Spleen (tissue), 11 donors: ENCODE data around the gene RPLP2. TPM values are rescaled to one million over a fixed set of nuclear protein-coding genes. Genes with fewer than 3 reads are reported as not detected.

ENCODE experiments used
- DNase-seq: peaks from one replicate; pipeline ENCODE4 v3.0.0-alpha.2; 2020
- H3K27ac ChIP-seq, 8 donors: fragments of 200-600 bp; sonication (generic) in 7 of 8; 1 replicate in 4 of 8; 2 replicates in 4 of 8; pipeline versions ENCODE4 v1.5.0 to v1.8.0; 2016 to 2021; ENCODE audit warnings: inconsistent platforms in 4 of 8, mild to moderate bottlenecking in 4 of 8, moderate library complexity in 1 of 8
- H3K27me3 ChIP-seq, 7 donors: fragments of 200-600 bp; sonication (generic) in 6 of 7; replicated peaks in 1 of 7; 1 replicate in 4 of 7; 2 replicates in 3 of 7; pipeline versions ENCODE4 v1.5.0 to v1.8.0; 2016 to 2021; ENCODE audit warnings: inconsistent platforms in 3 of 7, mild to moderate bottlenecking in 1 of 7
- H3K36me3 ChIP-seq, 6 donors: fragments of 200-600 bp; sonication (generic) in 5 of 6; 1 replicate in 4 of 6; 2 replicates in 2 of 6; pipeline versions ENCODE4 v1.5.0 to v1.8.0; 2016 to 2021; ENCODE audit warnings: inconsistent platforms in 2 of 6
- H3K4me1 ChIP-seq, 6 donors: fragments of 200-600 bp; sonication (generic) in 5 of 6; 1 replicate in 3 of 6; 2 replicates in 3 of 6; pipeline versions ENCODE4 v1.5.0 to v1.8.0; 2016 to 2021; ENCODE audit warnings: inconsistent platforms in 3 of 6
- H3K4me3 ChIP-seq, 8 donors: fragments of 200-600 bp; sonication (generic) in 7 of 8; 1 replicate in 4 of 8; 2 replicates in 4 of 8; pipeline versions ENCODE4 v1.5.0 to v1.8.0; 2016 to 2021; ENCODE audit warnings: inconsistent platforms in 4 of 8, mild to moderate bottlenecking in 4 of 8, moderate library complexity in 2 of 8
- H3K9me3 ChIP-seq, 8 donors: fragments of 200-600 bp; sonication (generic) in 7 of 8; 1 replicate in 4 of 8; 2 replicates in 4 of 8; pipeline versions ENCODE4 v1.5.0 to v1.8.0; 2016 to 2021; ENCODE audit warnings: inconsistent platforms in 4 of 8
- POLR2A ChIP-seq, 3 donors: fragments of 450-650 bp; IDR thresholded peaks; one replicate each; pipeline ENCODE4 v1.5.1; 2017; ENCODE audit warnings: antibody characterized with exemption in 3 of 3, mild to moderate bottlenecking in 1 of 3
- POLR2AphosphoS5 ChIP-seq, 3 donors: sonication (generic); formaldehyde crosslinking; IDR thresholded peaks; one replicate each; pipeline ENCODE4 v1.5.1; 2017; ENCODE audit warnings: antibody characterized with exemption in 3 of 3
- WGBS, 5 donors: extraction: QIAGEN DNeasy Blood & Tissue Kit in 3 of 5; methylation state at CpG; one replicate each; pipeline versions ENCODE4 v1.1.5 to v1.1.7; 2013 to 2018; 5-methylcytosine and 5-hydroxymethylcytosine counted together
- intact Hi-C: fragments of 100-400 bp; cut with DNase I; formaldehyde crosslinking; loops from one replicate; pipeline ENCODE4 v1.15.0; 2023; ENCODE audit warnings: low total_unique reads
- polyA plus RNA-seq, 3 donors: library from polyadenylated mRNA; stranded (reverse); fragments of 200-250 nt; gene quantifications; one replicate each; pipeline ENCODE4 v1.2.1, GENCODE V29; 2013
- total RNA-seq, 7 donors: library from RNA; depleted of rRNA in 3 of 7; stranded (reverse); fragments of >200 nt in 3 of 7; fragmentation: NEBNext Ultra II Directional in 4 of 7; extraction: Animal tissue kit (Norgen Biotek cat#: 25700) in 4 of 7; gene quantifications; one replicate each; pipeline versions ENCODE4 v1.1.0 to v1.2.1, GENCODE V29; 2016 to 2021
- TF ChIP-seq, protein P1 (sequence below), 11 experiments: fragments of 200-600 bp in 7 of 11; fragments of 450-650 bp in 4 of 11; sonication (generic) in 4 of 11; IDR thresholded peaks in 8 of 11; conservative IDR thresholded peaks in 3 of 11; 1 replicate in 7 of 11; 2 replicates in 4 of 11; pipeline versions ENCODE4 v1.4.0 to v1.8.0; 2016 to 2021; ENCODE audit warnings: antibody characterized with exemption in 11 of 11, inconsistent platforms in 4 of 11, mild to moderate bottlenecking in 1 of 11
- donor health status: healthy with polysubstance abuse.
- donor health status: DM: no; HTN: no; CAD: no; lungs with moderate emphysema.
- donor health status: DM: no; HTN: no; CAD: no.
- donor health status: Bipolar disorder and iron deficiency.
- donor health status: healthy.
- donor health status: DM: no; HTN: no; CAD: no.
- donor health status: DM: yes; HTN: yes; CAD: no.

RPLP2 gene
- total and polyA plus RNA-seq, 10 donors: 514 to 3,944 (median 2,380) TPM

DNA sequence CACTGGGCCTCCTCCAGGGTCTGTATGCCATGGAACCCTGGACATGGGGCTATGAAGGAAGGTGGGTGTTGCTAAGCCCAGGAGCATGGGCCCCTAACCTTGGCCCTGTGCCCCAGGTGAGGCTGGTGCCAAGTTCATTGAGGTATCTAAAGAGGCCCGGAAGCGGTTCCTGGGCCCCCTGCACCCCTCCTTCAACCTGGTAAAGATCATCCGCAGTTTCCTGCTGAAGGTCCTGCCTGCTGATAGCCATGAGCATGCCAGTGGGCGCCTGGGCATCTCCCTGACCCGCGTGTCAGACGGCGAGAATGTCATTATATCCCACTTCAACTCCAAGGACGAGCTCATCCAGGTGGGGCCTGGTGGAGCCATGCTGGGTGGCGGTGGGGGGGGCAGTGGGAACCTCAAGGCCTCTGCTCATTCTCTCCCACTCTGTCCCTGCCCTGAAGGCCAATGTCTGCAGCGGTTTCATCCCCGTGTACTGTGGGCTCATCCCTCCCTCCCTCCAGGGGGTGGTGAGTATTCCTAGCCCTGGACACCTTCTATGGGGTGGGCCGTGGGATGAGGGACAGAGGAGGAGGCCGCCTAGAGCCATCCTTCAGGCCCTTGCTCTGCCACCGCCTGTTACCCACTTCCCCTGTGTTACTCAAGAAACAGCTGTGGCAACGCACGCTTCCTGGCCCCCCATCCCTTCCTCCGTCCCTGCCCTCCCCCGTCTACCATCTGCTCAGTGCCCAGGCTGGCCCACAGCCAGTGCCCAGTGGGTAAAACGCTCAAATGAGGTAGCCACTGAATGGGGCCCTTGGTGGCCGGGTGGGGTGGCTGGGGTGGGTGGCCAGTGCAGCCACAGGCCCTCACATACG is 12.0 kb downstream of the RPLP2 start:
- Histone ChIP-seq H3K27ac (peak overlapping the region; percentile 35 to 100 (median 98)), H3K4me1 (peaks cover 21 to 78% (median 57%) of the 10 kb centered on the region in 6 donors), H3K9me3 (no peaks in the 10 kb centered on the region), H3K36me3 (peaks cover 0 to 49% (median 34%) of the 10 kb centered on the region in 6 donors), H3K4me3 (peak overlapping the region in 6 of 8 donors; percentile 74 to 97 (median 84)), H3K27me3 (peaks cover 0 to 1% (median 0%) of the 10 kb centered on the region in 7 donors)
- intact Hi-C loops: no loop called here
- TF ChIP-seq POLR2AphosphoS5 (IDR thresholded peaks at IDR 0.05) (peak in 2 of 3 donors; percentile 38 to 57), POLR2A (IDR thresholded peaks at IDR 0.05) (no peak)
- WGBS, 5 donors: 38 to 64% (median 46%) methylated on average over 12 to 22 of the region's 22 CpGs
- no peak for DNase-seq

DNA sequence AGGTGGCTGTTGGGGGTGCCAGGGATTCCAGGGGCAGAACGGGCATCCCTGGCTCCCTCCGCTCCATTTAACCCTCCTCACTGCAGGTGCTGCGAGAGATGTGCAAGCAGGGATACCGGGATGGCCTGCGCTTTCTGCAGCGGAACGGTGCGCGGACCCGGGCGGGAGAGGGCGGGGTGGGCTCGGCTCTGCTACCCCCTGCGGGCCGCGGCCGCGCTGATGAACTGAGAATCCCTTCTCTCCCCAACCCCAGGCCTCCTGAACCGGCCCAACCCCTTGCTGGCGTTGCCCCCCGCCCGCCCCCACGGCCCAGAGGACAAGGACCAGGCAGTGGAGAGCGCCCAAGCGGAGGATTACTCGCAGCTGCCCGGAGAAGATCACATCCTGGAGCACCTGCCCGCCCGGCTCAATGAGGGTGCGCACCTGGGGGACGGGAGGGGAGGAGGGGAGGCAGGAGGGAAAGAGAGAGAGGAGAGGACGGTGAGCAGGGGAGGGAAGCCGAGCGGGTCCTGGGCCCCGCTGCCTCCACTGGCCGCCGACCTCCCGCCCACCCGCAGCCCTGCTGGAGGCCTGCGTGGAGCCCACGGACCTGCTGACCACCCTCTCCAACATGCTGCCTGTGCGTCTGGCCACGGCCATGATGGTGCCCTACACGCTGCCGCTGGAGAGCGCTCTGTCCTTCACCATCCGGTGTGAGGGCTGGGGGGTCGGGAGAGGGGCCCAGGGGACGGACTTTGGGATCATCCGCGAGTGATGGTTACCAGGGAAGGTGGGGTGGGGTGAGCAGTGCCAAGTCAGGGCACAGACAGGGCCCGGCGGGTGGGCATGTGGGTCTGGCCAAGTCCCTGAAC is 13.9 kb downstream of the RPLP2 start:
- 86 to 96% (median 93%) methylated on average over 34 to 53 of the region's 53 CpGs for whole genome bisulfite sequencing, 5 donors
- peaks cover 0 to 20% (median 0%) of the 10 kb centered on the region in 7 donors for H3K27me3 ChIP-seq
- H3K4me3 ChIP-seq: no peak overlapping the region
- intact Hi-C loops: no loop called here
- H3K27ac ChIP-seq: no peak overlapping the region
- H3K4me1 ChIP-seq: peaks cover 35 to 91% (median 71%) of the 10 kb centered on the region in 6 donors
- peaks cover 0 to 49% (median 34%) of the 10 kb centered on the region in 6 donors for H3K36me3 ChIP-seq
- DNase-seq: peak; percentile 77
- TF ChIP-seq POLR2AphosphoS5 (IDR thresholded peaks at IDR 0.05): peak in 2 of 3 donors; percentile 1 to 45
- TF ChIP-seq POLR2A (IDR thresholded peaks at IDR 0.05): no peak
- H3K9me3 ChIP-seq: no peaks in the 10 kb centered on the region

DNA sequence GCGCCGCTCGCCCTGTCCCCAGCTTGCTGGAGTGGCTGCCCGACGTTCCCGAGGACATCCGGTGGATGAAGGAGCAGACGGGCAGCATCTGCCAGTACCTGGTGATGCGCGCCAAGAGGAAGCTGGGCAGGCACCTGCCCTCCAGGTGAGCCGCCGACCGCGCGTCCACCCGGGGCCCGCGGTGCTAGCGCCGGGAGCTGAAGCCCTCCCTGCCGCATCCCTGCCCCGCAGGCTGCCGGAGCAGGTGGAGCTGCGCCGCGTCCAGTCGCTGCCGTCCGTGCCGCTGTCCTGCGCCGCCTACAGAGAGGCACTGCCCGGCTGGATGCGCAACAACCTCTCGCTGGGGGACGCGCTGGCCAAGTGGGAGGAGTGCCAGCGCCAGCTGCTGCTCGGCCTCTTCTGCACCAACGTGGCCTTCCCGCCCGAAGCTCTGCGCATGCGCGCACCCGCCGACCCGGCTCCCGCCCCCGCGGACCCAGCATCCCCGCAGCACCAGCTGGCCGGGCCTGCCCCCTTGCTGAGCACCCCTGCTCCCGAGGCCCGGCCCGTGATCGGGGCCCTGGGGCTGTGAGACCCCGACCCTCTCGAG is 14.6 kb downstream of the RPLP2 start:
- peak; percentile 80 for DNase-seq
- TF ChIP-seq POLR2AphosphoS5 (IDR thresholded peaks at IDR 0.05) (peak in 2 of 3 donors; percentile 6 to 22), POLR2A (IDR thresholded peaks at IDR 0.05) (no peak)
- H3K36me3 ChIP-seq: peaks cover 0 to 49% (median 34%) of the 10 kb centered on the region in 6 donors
- H3K27ac ChIP-seq: no peak overlapping the region
- 86 to 96% (median 92%) methylated on average over 34 to 59 of the region's 59 CpGs for WGBS, 5 donors
- H3K9me3 ChIP-seq: no peaks in the 10 kb centered on the region
- peaks cover 42 to 93% (median 73%) of the 10 kb centered on the region in 6 donors for H3K4me1 ChIP-seq
- no peak overlapping the region for H3K4me3 ChIP-seq
- intact Hi-C loops: no loop called here
- peaks cover 0 to 28% (median 7%) of the 10 kb centered on the region in 7 donors for H3K27me3 ChIP-seq

DNA sequence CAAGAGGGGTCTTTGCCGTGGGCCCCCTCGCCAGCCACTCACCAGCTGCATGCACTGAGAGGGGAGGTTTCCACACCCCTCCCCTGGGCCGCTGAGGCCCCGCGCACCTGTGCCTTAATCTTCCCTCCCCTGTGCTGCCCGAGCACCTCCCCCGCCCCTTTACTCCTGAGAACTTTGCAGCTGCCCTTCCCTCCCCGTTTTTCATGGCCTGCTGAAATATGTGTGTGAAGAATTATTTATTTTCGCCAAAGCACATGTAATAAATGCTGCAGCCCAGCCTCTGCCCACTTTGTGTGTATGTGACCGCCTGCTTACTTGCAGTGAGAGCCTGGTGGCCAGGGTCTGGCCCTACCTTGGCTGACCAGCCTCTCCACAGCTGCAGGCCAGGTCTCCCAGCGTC is 15.2 kb downstream of the RPLP2 start:
- intact Hi-C loops: no loop called here
- TF ChIP-seq POLR2A (IDR thresholded peaks at IDR 0.05) (no peak), POLR2AphosphoS5 (IDR thresholded peaks at IDR 0.05) (no peak)
- TF ChIP-seq, protein P1, sequence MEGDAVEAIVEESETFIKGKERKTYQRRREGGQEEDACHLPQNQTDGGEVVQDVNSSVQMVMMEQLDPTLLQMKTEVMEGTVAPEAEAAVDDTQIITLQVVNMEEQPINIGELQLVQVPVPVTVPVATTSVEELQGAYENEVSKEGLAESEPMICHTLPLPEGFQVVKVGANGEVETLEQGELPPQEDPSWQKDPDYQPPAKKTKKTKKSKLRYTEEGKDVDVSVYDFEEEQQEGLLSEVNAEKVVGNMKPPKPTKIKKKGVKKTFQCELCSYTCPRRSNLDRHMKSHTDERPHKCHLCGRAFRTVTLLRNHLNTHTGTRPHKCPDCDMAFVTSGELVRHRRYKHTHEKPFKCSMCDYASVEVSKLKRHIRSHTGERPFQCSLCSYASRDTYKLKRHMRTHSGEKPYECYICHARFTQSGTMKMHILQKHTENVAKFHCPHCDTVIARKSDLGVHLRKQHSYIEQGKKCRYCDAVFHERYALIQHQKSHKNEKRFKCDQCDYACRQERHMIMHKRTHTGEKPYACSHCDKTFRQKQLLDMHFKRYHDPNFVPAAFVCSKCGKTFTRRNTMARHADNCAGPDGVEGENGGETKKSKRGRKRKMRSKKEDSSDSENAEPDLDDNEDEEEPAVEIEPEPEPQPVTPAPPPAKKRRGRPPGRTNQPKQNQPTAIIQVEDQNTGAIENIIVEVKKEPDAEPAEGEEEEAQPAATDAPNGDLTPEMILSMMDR (IDR thresholded peaks at IDR 0.05 in 8 of 11, conservative IDR thresholded peaks at IDR 0.05 in 3 of 11): no peak
- H3K4me1 ChIP-seq: peaks cover 48 to 98% (median 77%) of the 10 kb centered on the region in 6 donors
- no peaks in the 10 kb centered on the region for H3K9me3 ChIP-seq
- WGBS, 5 donors: 85 to 89% (median 87%) methylated on average over 11 of the region's 11 CpGs
- H3K27me3 ChIP-seq: peaks cover 0 to 33% (median 13%) of the 10 kb centered on the region in 7 donors
- no peak overlapping the region for H3K4me3 ChIP-seq
- H3K36me3 ChIP-seq: peaks cover 0 to 49% (median 34%) of the 10 kb centered on the region in 6 donors
- no peak overlapping the region for H3K27ac ChIP-seq
- DNase-seq: no peak
